ENCODE measurements around the gene RPL39. TPM values are rescaled to one million over a fixed set of nuclear protein-coding genes. Genes with fewer than 3 reads are reported as not detected.
"Not testable (repeated sequence)": the region's sequence is repeated elsewhere in the genome, so short reads cannot be mapped to it uniquely, and the experiment has no call there.

The RPL39 gene
- total RNA-seq, 4 donors from 2014 or later = 3,033 to 5,904 (median 3,913) TPM

GRCh38 chrX:119817130-119817690 lies 25.8 kb upstream of the RPL39 start:
- no peak for DNase-seq
- no peak for ATAC-seq
- in situ Hi-C loops (cut with MboI; ENCODE audit: low sequenced_read_pairs in 4 of 4) = no loop called here
- Histone ChIP-seq H3K4me3 (no peak overlapping the region), H3K27me3 (no peaks in the 10 kb centered on the region), H3K4me1 (no peaks in the 10 kb centered on the region), H3K36me3 (no peaks in the 10 kb centered on the region), H3K9me3 (no peaks in the 10 kb centered on the region), H3K27ac (no peak overlapping the region)
- TF ChIP-seq POLR2A (IDR thresholded peaks at IDR 0.05) = no peak
- TF ChIP-seq, protein P1, sequence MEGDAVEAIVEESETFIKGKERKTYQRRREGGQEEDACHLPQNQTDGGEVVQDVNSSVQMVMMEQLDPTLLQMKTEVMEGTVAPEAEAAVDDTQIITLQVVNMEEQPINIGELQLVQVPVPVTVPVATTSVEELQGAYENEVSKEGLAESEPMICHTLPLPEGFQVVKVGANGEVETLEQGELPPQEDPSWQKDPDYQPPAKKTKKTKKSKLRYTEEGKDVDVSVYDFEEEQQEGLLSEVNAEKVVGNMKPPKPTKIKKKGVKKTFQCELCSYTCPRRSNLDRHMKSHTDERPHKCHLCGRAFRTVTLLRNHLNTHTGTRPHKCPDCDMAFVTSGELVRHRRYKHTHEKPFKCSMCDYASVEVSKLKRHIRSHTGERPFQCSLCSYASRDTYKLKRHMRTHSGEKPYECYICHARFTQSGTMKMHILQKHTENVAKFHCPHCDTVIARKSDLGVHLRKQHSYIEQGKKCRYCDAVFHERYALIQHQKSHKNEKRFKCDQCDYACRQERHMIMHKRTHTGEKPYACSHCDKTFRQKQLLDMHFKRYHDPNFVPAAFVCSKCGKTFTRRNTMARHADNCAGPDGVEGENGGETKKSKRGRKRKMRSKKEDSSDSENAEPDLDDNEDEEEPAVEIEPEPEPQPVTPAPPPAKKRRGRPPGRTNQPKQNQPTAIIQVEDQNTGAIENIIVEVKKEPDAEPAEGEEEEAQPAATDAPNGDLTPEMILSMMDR (IDR thresholded peaks at IDR 0.05 in 4 of 5, conservative IDR thresholded peaks at IDR 0.05 in 1 of 5) = no peak
- intact Hi-C loops (cut with DNase I; ENCODE audit: low total_unique reads) = no loop called here

- Histone ChIP-seq H3K9me3 (no peaks in the 10 kb centered on the region), H3K4me1 (no peaks in the 10 kb centered on the region), H3K27me3 (no peaks in the 10 kb centered on the region), H3K4me3 (no peak overlapping the region), H3K36me3 (no peaks in the 10 kb centered on the region), H3K27ac (no peak overlapping the region)
- intact Hi-C loops (cut with DNase I; ENCODE audit: low total_unique reads) (no loop called here), in situ Hi-C loops (cut with MboI; ENCODE audit: low sequenced_read_pairs in 4 of 4) (no loop called here)
- ATAC-seq (no peak), DNase-seq (no peak)
- TF ChIP-seq, protein P1 (IDR thresholded peaks at IDR 0.05 in 4 of 5, conservative IDR thresholded peaks at IDR 0.05 in 1 of 5) = no peak
- no peak for TF ChIP-seq POLR2A (IDR thresholded peaks at IDR 0.05)
Observed at GRCh38 chrX:119816300-119816699, 24.9 kb upstream of the RPL39 start.

- no peak overlapping the region for H3K27ac ChIP-seq
- intact Hi-C loops (cut with DNase I; ENCODE audit: low total_unique reads) = no loop called here
Observed at GRCh38 chrX:119809185-119809666, 17.8 kb upstream of the RPL39 start.

GRCh38 chrX:119808461-119808860 lies 17.0 kb upstream of the RPL39 start:
- in situ Hi-C loops (cut with MboI; ENCODE audit: low sequenced_read_pairs in 4 of 4); H3K4me1 ChIP-seq; ATAC-seq: not testable (repeated sequence)

More at GRCh38 chrX:119809185-119809666, 17.8 kb upstream of the RPL39 start:
- ATAC-seq (no peak), DNase-seq (no peak)
- no peaks in the 10 kb centered on the region for H3K27me3 ChIP-seq
- H3K9me3 ChIP-seq = no peaks in the 10 kb centered on the region
- no peaks in the 10 kb centered on the region for H3K36me3 ChIP-seq
- no peaks in the 10 kb centered on the region for H3K4me1 ChIP-seq
- H3K4me3 ChIP-seq = no peak overlapping the region
- TF ChIP-seq, protein P1 (IDR thresholded peaks at IDR 0.05 in 4 of 5, conservative IDR thresholded peaks at IDR 0.05 in 1 of 5) = no peak
- no peak for TF ChIP-seq POLR2A (IDR thresholded peaks at IDR 0.05)
- in situ Hi-C loops (cut with MboI; ENCODE audit: low sequenced_read_pairs in 4 of 4) = no loop called here

GRCh38 chrX:119802546-119802945 lies 11.1 kb upstream of the RPL39 start:
- Histone ChIP-seq H3K4me3 (no peak overlapping the region), H3K4me1 (no peaks in the 10 kb centered on the region), H3K36me3 (no peaks in the 10 kb centered on the region), H3K27me3 (no peaks in the 10 kb centered on the region), H3K9me3 (no peaks in the 10 kb centered on the region), H3K27ac (no peak overlapping the region)
- in situ Hi-C loops (cut with MboI; ENCODE audit: low sequenced_read_pairs in 4 of 4) (no loop called here), intact Hi-C loops (cut with DNase I; ENCODE audit: low total_unique reads) (no loop called here)
- DNase-seq = no peak
- TF ChIP-seq, protein P1 (IDR thresholded peaks at IDR 0.05 in 4 of 5, conservative IDR thresholded peaks at IDR 0.05 in 1 of 5) = no peak
- TF ChIP-seq POLR2A (IDR thresholded peaks at IDR 0.05) = no peak
- no peak for ATAC-seq

More at GRCh38 chrX:119808461-119808860, 17.0 kb upstream of the RPL39 start:
- H3K9me3 ChIP-seq; DNase-seq; H3K36me3 ChIP-seq; H3K27me3 ChIP-seq; H3K27ac ChIP-seq; H3K4me3 ChIP-seq; intact Hi-C loops (cut with DNase I; ENCODE audit: low total_unique reads): not testable (repeated sequence)
